Stimulated activated CD8-positive, alpha-beta memory T cell treated with anti-CD3 and anti-CD28 coated beads, Interleukin-4, amount 100 ng/mL, for 1 hour (primary cell): ENCODE results near the gene KANSL3.
"Not testable (repeated sequence)": the region's sequence is repeated elsewhere in the genome, so short reads cannot be mapped to it uniquely, and the experiment has no call there.

ENCODE experiments used
- DNase-seq, 2 donors: peaks; one replicate each; pipeline ENCODE4 v3.0.0-alpha.2; 2020; ENCODE audit warnings: low read depth in 2 of 2, low spot score in 1 of 2

Gene KANSL3

GRCh38 chr2:96638144-96639121, at the start of gene KANSL3:
KANSL3 (minus strand) TSS chr2:96638312; CDS start chr2:96637135, 1,177 bp downstream.
- DNase-seq: peak; percentile 75 to 83

GRCh38 chr2:96687266-96687665, 49.2 kb upstream of the KANSL3 start:
- no peak for DNase-seq

GRCh38 chr2:96685577-96686459, 47.7 kb upstream of the KANSL3 start:
- no peak for DNase-seq

- no peak for DNase-seq
Measured at GRCh38 chr2:96684883-96685576, 46.9 kb upstream of the KANSL3 start.

- no peak for DNase-seq
Measured at GRCh38 chr2:96683972-96684820, 46.1 kb upstream of the KANSL3 start.

GRCh38 chr2:96683307-96683706, 45.2 kb upstream of the KANSL3 start:
- DNase-seq: no peak

- no peak for DNase-seq
Measured at GRCh38 chr2:96681540-96681939, 43.4 kb upstream of the KANSL3 start.

GRCh38 chr2:96680561-96681141, 42.5 kb upstream of the KANSL3 start:
- no peak for DNase-seq

GRCh38 chr2:96679848-96680247, 41.7 kb upstream of the KANSL3 start:
- no peak for DNase-seq

GRCh38 chr2:96669539-96670215, 31.6 kb upstream of the KANSL3 start:
- DNase-seq: no peak

- DNase-seq: no peak
Measured at GRCh38 chr2:96668771-96669170, 30.7 kb upstream of the KANSL3 start.

- DNase-seq: not testable (repeated sequence)
Measured at GRCh38 chr2:96665717-96666116, 27.6 kb upstream of the KANSL3 start.

- DNase-seq: no peak
Measured at GRCh38 chr2:96665083-96665569, 27.0 kb upstream of the KANSL3 start.

GRCh38 chr2:96664366-96664925, 26.3 kb upstream of the KANSL3 start:
- no peak for DNase-seq

- no peak for DNase-seq
Measured at GRCh38 chr2:96663829-96664228, 25.7 kb upstream of the KANSL3 start.

- no peak for DNase-seq
Measured at GRCh38 chr2:96663177-96663576, 25.1 kb upstream of the KANSL3 start.

GRCh38 chr2:96662360-96662759, 24.2 kb upstream of the KANSL3 start:
- DNase-seq: no peak

- DNase-seq: no peak
Measured at GRCh38 chr2:96661324-96661723, 23.2 kb upstream of the KANSL3 start.

- DNase-seq: no peak
Measured at GRCh38 chr2:96656540-96656939, 18.4 kb upstream of the KANSL3 start.
